ENCODE data around the gene ATG4C. TPM values are rescaled to one million over a fixed set of nuclear protein-coding genes. Genes with fewer than 3 reads are reported as not detected.
"Not testable (repeated sequence)": the region's sequence is repeated elsewhere in the genome, so short reads cannot be mapped to it uniquely, and the experiment has no call there.

The ATG4C gene
- polyA plus RNA-seq (5.6 to 9.1 TPM (median 6.0 TPM) in 3 replicates), polyA minus RNA-seq (0.95 to 7.1 TPM (median 1.6 TPM) in 3 replicates)
- 5.0 TPM for polyA plus RNA-seq (2011; ENCODE audit: low read depth)
- 4.2 and 7.7 TPM in 2 replicates for polyA plus RNA-seq (2011; cell fraction: cytosol; rRNA removed)
- polyA plus RNA-seq (2011; cell fraction: nucleus; rRNA removed): 4.1 and 5.5 TPM in 2 replicates
- polyA plus RNA-seq (2012; ENCODE audit: low replicate concordance): 3.3 and 7.3 TPM in 2 replicates
- polyA minus RNA-seq (2011; cell fraction: cytosol; rRNA and poly(A)+ RNA removed): 2.3 TPM
- 5.2 and 6.1 TPM in 2 replicates for polyA minus RNA-seq (2011; cell fraction: nucleus; rRNA and poly(A)+ RNA removed)

- Histone ChIP-seq H3K4me2 (ENCODE audit: control insufficient read depth, extremely low read depth, insufficient read depth, low read depth, low read length) (peak within 1 kb of the TSS; percentile 83), H3K9ac (ENCODE audit: control insufficient read depth, extremely low read depth, insufficient read depth, low read length) (peak within 1 kb of the TSS; percentile 87), H2AFZ (ENCODE audit: control insufficient read depth, low read length) (peak within 1 kb of the TSS; percentile 97), H4K20me1 (ENCODE audit: control insufficient read depth, extremely low read depth, insufficient read depth, low read length) (no peaks in the 10 kb centered on the region), H3K27me3 (ENCODE audit: control insufficient read depth, extremely low read depth, insufficient read depth, low read length) (no peaks in the 10 kb centered on the region), H3K79me2 (ENCODE audit: control insufficient read depth, insufficient read depth, low read length) (peaks cover 8% of the 10 kb centered on the region), H3K4me1 (ENCODE audit: control insufficient read depth, extremely low read depth, insufficient read depth, low read length) (peaks cover 5% of the 10 kb centered on the region), H3K9me1 (ENCODE audit: control insufficient read depth, extremely low read depth, insufficient read depth, low read length) (no peaks in the 10 kb centered on the region), H3K27ac (ENCODE audit: control insufficient read depth, insufficient read depth, low read length) (peak within 1 kb of the TSS; percentile 87), H3K36me3 (ENCODE audit: control insufficient read depth in 2 of 2, extremely low read depth in 1 of 2, insufficient read depth in 2 of 2, low read length in 2 of 2) (no peaks in the 10 kb centered on the region), H3K4me3 (ENCODE audit: control insufficient read depth in 2 of 3, extremely low read depth in 1 of 3, insufficient read depth in 2 of 3, low read depth in 1 of 3, low read length in 3 of 3) (peak within 1 kb of the TSS; percentile 74 to 94 (median 93)), H3K9me3 (ENCODE audit: control insufficient read depth, low read depth, low read length) (no peaks in the 10 kb centered on the region)
- dilution Hi-C loops (cut with MboI; ENCODE audit: extremely low pct_ligation_motif_present, low sequenced_read_pairs): no loop called here
- DNase-seq (ENCODE audit: low read depth, low spot score): peak; percentile 67
- FAIRE-seq: peak; percentile 96
- TF ChIP-seq, protein P1, sequence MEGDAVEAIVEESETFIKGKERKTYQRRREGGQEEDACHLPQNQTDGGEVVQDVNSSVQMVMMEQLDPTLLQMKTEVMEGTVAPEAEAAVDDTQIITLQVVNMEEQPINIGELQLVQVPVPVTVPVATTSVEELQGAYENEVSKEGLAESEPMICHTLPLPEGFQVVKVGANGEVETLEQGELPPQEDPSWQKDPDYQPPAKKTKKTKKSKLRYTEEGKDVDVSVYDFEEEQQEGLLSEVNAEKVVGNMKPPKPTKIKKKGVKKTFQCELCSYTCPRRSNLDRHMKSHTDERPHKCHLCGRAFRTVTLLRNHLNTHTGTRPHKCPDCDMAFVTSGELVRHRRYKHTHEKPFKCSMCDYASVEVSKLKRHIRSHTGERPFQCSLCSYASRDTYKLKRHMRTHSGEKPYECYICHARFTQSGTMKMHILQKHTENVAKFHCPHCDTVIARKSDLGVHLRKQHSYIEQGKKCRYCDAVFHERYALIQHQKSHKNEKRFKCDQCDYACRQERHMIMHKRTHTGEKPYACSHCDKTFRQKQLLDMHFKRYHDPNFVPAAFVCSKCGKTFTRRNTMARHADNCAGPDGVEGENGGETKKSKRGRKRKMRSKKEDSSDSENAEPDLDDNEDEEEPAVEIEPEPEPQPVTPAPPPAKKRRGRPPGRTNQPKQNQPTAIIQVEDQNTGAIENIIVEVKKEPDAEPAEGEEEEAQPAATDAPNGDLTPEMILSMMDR (optimal IDR thresholded peaks at IDR 0.05 in 1 of 3, IDR thresholded peaks at IDR 0.05 in 1 of 3, conservative IDR thresholded peaks at IDR 0.05 in 1 of 3; ENCODE audit: extremely low read depth in 1 of 3, insufficient read depth in 2 of 3, low read length in 3 of 3): no peak
- TF ChIP-seq EZH2 (IDR thresholded peaks at IDR 0.05; ENCODE audit: low read length): no peak
Observed at GRCh38 chr1:62783736-62784508, at the start of gene ATG4C. Gene ATG4C (plus strand): TSS chr1:62784132. CDS start chr1:62803787, 19,655 bp downstream.

DNA sequence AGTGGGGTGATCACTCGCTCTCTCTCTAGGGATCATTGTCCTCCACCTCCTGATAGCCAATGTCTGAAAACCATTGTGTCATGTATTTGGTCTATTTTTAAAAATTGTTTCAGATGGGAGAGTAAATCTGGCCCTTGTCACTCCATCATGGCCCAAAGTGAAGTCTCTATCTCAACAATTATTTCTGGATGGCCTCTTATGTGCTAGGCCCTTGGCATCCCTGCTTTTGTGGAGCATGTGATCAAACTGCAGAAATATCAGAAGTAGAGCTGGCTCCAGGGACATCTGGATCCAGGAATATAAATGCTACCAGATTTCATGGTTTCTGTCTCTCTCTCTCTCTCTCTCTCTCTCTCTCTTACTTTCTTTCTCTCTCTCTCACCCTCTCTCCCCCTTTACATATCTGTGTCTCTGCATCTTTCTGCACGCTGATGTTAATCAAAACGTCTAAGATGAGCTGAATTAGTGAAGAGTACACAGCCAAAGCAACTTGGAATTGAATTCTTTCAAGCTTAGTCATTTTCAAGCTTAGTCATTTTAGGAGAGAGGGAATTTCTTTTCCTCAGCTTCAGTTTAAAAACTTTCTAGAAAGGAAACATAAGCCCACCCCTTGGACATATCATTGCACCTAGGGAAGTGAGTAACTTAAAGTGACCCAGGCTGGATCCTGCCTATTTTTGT lies 48.3 kb upstream of the ATG4C start:
- no peak overlapping the region for H3K27ac ChIP-seq (ENCODE audit: control insufficient read depth, insufficient read depth, low read length)
- peak; percentile 56 for FAIRE-seq

DNA sequence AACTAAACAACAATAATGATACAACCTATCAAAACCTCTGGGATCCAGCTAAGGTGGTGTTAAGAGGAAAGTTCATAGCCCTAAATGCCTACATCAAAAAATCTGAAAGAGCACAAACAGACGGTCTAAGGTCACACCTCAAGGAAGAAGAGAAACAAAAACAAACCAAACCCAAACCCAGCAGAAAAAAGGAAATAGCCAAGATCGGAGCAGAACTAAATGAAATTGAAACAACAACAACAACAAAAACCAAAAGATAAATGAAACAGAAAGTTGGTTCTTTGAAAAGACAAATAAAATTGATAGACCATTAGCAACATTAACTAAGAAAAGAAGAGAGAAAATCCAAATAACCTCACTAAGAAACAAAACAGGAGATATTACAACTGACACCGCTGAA lies 43.2 kb upstream of the ATG4C start:
- H3K4me1 ChIP-seq (ENCODE audit: control insufficient read depth, extremely low read depth, insufficient read depth, low read length); H3K4me2 ChIP-seq (ENCODE audit: control insufficient read depth, extremely low read depth, insufficient read depth, low read depth, low read length); H4K20me1 ChIP-seq (ENCODE audit: control insufficient read depth, extremely low read depth, insufficient read depth, low read length); H3K36me3 ChIP-seq (ENCODE audit: control insufficient read depth in 2 of 2, extremely low read depth in 1 of 2, insufficient read depth in 2 of 2, low read length in 2 of 2); H3K4me3 ChIP-seq (ENCODE audit: control insufficient read depth in 2 of 3, extremely low read depth in 1 of 3, insufficient read depth in 2 of 3, low read depth in 1 of 3, low read length in 3 of 3); H3K9ac ChIP-seq (ENCODE audit: control insufficient read depth, extremely low read depth, insufficient read depth, low read length); H3K27ac ChIP-seq (ENCODE audit: control insufficient read depth, insufficient read depth, low read length); FAIRE-seq; DNase-seq (ENCODE audit: low read depth, low spot score); dilution Hi-C loops (cut with MboI; ENCODE audit: extremely low pct_ligation_motif_present, low sequenced_read_pairs); H3K9me1 ChIP-seq (ENCODE audit: control insufficient read depth, extremely low read depth, insufficient read depth, low read length); H3K79me2 ChIP-seq (ENCODE audit: control insufficient read depth, insufficient read depth, low read length); H2AFZ ChIP-seq (ENCODE audit: control insufficient read depth, low read length); H3K27me3 ChIP-seq (ENCODE audit: control insufficient read depth, extremely low read depth, insufficient read depth, low read length); H3K9me3 ChIP-seq (ENCODE audit: control insufficient read depth, low read depth, low read length): not testable (repeated sequence)

More for the DNA sequence above, 48.3 kb upstream of the ATG4C start:
- no peaks in the 10 kb centered on the region for H3K36me3 ChIP-seq (ENCODE audit: control insufficient read depth in 2 of 2, extremely low read depth in 1 of 2, insufficient read depth in 2 of 2, low read length in 2 of 2)
- no peaks in the 10 kb centered on the region for H3K9me3 ChIP-seq (ENCODE audit: control insufficient read depth, low read depth, low read length)
- dilution Hi-C loops (cut with MboI; ENCODE audit: extremely low pct_ligation_motif_present, low sequenced_read_pairs): no loop called here
- no peak overlapping the region for H3K4me3 ChIP-seq (ENCODE audit: control insufficient read depth in 2 of 3, extremely low read depth in 1 of 3, insufficient read depth in 2 of 3, low read depth in 1 of 3, low read length in 3 of 3)
- no peak overlapping the region for H2AFZ ChIP-seq (ENCODE audit: control insufficient read depth, low read length)
- TF ChIP-seq, protein P1 (optimal IDR thresholded peaks at IDR 0.05 in 1 of 3, IDR thresholded peaks at IDR 0.05 in 1 of 3, conservative IDR thresholded peaks at IDR 0.05 in 1 of 3; ENCODE audit: extremely low read depth in 1 of 3, insufficient read depth in 2 of 3, low read length in 3 of 3): no peak
- no peak for TF ChIP-seq EZH2 (IDR thresholded peaks at IDR 0.05; ENCODE audit: low read length)
- no peak overlapping the region for H3K9ac ChIP-seq (ENCODE audit: control insufficient read depth, extremely low read depth, insufficient read depth, low read length)
- no peaks in the 10 kb centered on the region for H3K9me1 ChIP-seq (ENCODE audit: control insufficient read depth, extremely low read depth, insufficient read depth, low read length)
- no peaks in the 10 kb centered on the region for H3K79me2 ChIP-seq (ENCODE audit: control insufficient read depth, insufficient read depth, low read length)
- DNase-seq (ENCODE audit: low read depth, low spot score): no peak
- H4K20me1 ChIP-seq (ENCODE audit: control insufficient read depth, extremely low read depth, insufficient read depth, low read length): no peaks in the 10 kb centered on the region
- no peak overlapping the region for H3K4me2 ChIP-seq (ENCODE audit: control insufficient read depth, extremely low read depth, insufficient read depth, low read depth, low read length)
- no peaks in the 10 kb centered on the region for H3K27me3 ChIP-seq (ENCODE audit: control insufficient read depth, extremely low read depth, insufficient read depth, low read length)
- peaks cover 4% of the 10 kb centered on the region for H3K4me1 ChIP-seq (ENCODE audit: control insufficient read depth, extremely low read depth, insufficient read depth, low read length)

Measured in keratinocyte (primary cell).